Suprapubic skin (tissue), 4 donors: Measurements from ENCODE around the gene TFDP1. TPM values are rescaled to one million over a fixed set of nuclear protein-coding genes. Genes with fewer than 3 reads are reported as not detected.

Experiments
- DNase-seq, 2 donors: peaks; one replicate each; pipeline ENCODE4 v3.0.0-alpha.2; 2019; ENCODE audit warnings: low spot score in 2 of 2
- H3K27ac ChIP-seq: fragments of 200-600 bp; sonication (generic); one replicate; pipeline ENCODE4 v1.5.1; 2019
- H3K27me3 ChIP-seq: fragments of 200-600 bp; sonication (generic); one replicate; pipeline ENCODE4 v1.5.1; 2019
- H3K36me3 ChIP-seq: fragments of 200-600 bp; sonication (generic); one replicate; pipeline ENCODE4 v1.5.1; 2019
- H3K4me1 ChIP-seq: fragments of 200-600 bp; sonication (generic); one replicate; pipeline ENCODE4 v1.5.1; 2019
- H3K4me3 ChIP-seq: fragments of 200-600 bp; sonication (generic); one replicate; pipeline ENCODE4 v1.5.1; 2019; ENCODE audit warnings: mild to moderate bottlenecking
- H3K9me3 ChIP-seq: fragments of 200-600 bp; sonication (generic); one replicate; pipeline ENCODE4 v1.5.1; 2019
- CTCF ChIP-seq, 2 donors: fragments of 200-600 bp in 1 of 2; fragments of 450-650 bp in 1 of 2; sonication (generic) in 1 of 2; IDR thresholded peaks; one replicate each; pipeline ENCODE4 v1.5.1; 2016 to 2019; ENCODE audit warnings: antibody characterized with exemption in 2 of 2, mild to moderate bottlenecking in 1 of 2, moderate library complexity in 1 of 2
- EP300 ChIP-seq: sonication (generic); formaldehyde crosslinking; IDR thresholded peaks from one replicate; pipeline ENCODE4 v1.6.1; 2017; ENCODE audit warnings: antibody characterized with exemption
- POLR2A ChIP-seq, 2 donors: fragments of 450-650 bp; IDR thresholded peaks; one replicate each; pipeline ENCODE4 v1.6.1; 2017; ENCODE audit warnings: antibody characterized with exemption in 2 of 2, mild to moderate bottlenecking in 2 of 2, moderate library complexity in 2 of 2
- POLR2AphosphoS5 ChIP-seq, 3 donors: sonication (generic); formaldehyde crosslinking; IDR thresholded peaks; one replicate each; pipeline ENCODE4 v1.6.1; 2017; ENCODE audit warnings: antibody characterized with exemption in 3 of 3
- WGBS: methylation state at CpG from one replicate; pipeline ENCODE4 v1.1.5; 2018; 5-methylcytosine and 5-hydroxymethylcytosine counted together
- total RNA-seq, 4 donors: library from RNA; depleted of rRNA; stranded (reverse); fragments of >200 nt; gene quantifications; one replicate each; pipeline ENCODE4 v1.1.0, GENCODE V29; 2016

The TFDP1 gene
- total RNA-seq, 4 donors from 2014 or later: 47.5 to 63.3 (median 52.0) TPM

GRCh38 chr13:113538689-113539058 is 45.9 kb upstream of the TFDP1 start:
- H3K36me3 ChIP-seq: peaks cover 33% of the 10 kb centered on the region
- no peak overlapping the region for H3K27ac ChIP-seq
- no peaks in the 10 kb centered on the region for H3K9me3 ChIP-seq
- 92% methylated on average over 28 of the region's 28 CpGs for WGBS
- DNase-seq: no peak
- H3K4me3 ChIP-seq: no peak overlapping the region
- no peaks in the 10 kb centered on the region for H3K27me3 ChIP-seq
- no peaks in the 10 kb centered on the region for H3K4me1 ChIP-seq
- TF ChIP-seq EP300 (no peak), CTCF (IDR thresholded peaks at IDR 0.05) (no peak), POLR2AphosphoS5 (IDR thresholded peaks at IDR 0.05) (no peak)

GRCh38 chr13:113539176-113539575 is 45.4 kb upstream of the TFDP1 start:
- TF ChIP-seq EP300 (no peak), POLR2A (IDR thresholded peaks at IDR 0.05) (no peak), POLR2AphosphoS5 (IDR thresholded peaks at IDR 0.05) (no peak), CTCF (IDR thresholded peaks at IDR 0.05) (no peak)
- H3K36me3 ChIP-seq: peaks cover 36% of the 10 kb centered on the region
- H3K27ac ChIP-seq: no peak overlapping the region
- H3K4me1 ChIP-seq: no peaks in the 10 kb centered on the region
- H3K9me3 ChIP-seq: no peaks in the 10 kb centered on the region
- H3K4me3 ChIP-seq: no peak overlapping the region
- H3K27me3 ChIP-seq: no peaks in the 10 kb centered on the region
- WGBS: 95% methylated on average over 17 of the region's 18 CpGs
- DNase-seq: peak in 1 of 2 donors; percentile 47

GRCh38 chr13:113539822-113540221 is 44.7 kb upstream of the TFDP1 start:
- Histone ChIP-seq H3K9me3 (no peaks in the 10 kb centered on the region), H3K4me3 (no peak overlapping the region), H3K27me3 (no peaks in the 10 kb centered on the region), H3K4me1 (peaks cover under 1% of the 10 kb centered on the region), H3K27ac (no peak overlapping the region), H3K36me3 (peaks cover 40% of the 10 kb centered on the region)
- no peak for DNase-seq
- TF ChIP-seq POLR2A (IDR thresholded peaks at IDR 0.05) (no peak), EP300 (no peak), POLR2AphosphoS5 (IDR thresholded peaks at IDR 0.05) (no peak), CTCF (IDR thresholded peaks at IDR 0.05) (no peak)
- WGBS: 87% methylated on average over 15 of the region's 15 CpGs

- Histone ChIP-seq H3K27ac (no peak overlapping the region), H3K27me3 (no peaks in the 10 kb centered on the region), H3K9me3 (no peaks in the 10 kb centered on the region), H3K4me3 (no peak overlapping the region), H3K4me1 (peaks cover 6% of the 10 kb centered on the region), H3K36me3 (peaks cover 39% of the 10 kb centered on the region)
- DNase-seq: no peak
- TF ChIP-seq POLR2AphosphoS5 (IDR thresholded peaks at IDR 0.05) (no peak), EP300 (no peak), POLR2A (IDR thresholded peaks at IDR 0.05) (no peak), CTCF (IDR thresholded peaks at IDR 0.05) (no peak)
- 89% methylated on average over 10 of the region's 10 CpGs for WGBS
Measured at GRCh38 chr13:113540523-113540922, 44.0 kb upstream of the TFDP1 start.

- Histone ChIP-seq H3K27ac (no peak overlapping the region), H3K36me3 (peaks cover 37% of the 10 kb centered on the region), H3K27me3 (no peaks in the 10 kb centered on the region), H3K9me3 (no peaks in the 10 kb centered on the region), H3K4me3 (no peak overlapping the region), H3K4me1 (peaks cover 15% of the 10 kb centered on the region)
- TF ChIP-seq CTCF (IDR thresholded peaks at IDR 0.05): no peak
- no peak for TF ChIP-seq POLR2A (IDR thresholded peaks at IDR 0.05)
- no peak for TF ChIP-seq EP300
- no peak for TF ChIP-seq POLR2AphosphoS5 (IDR thresholded peaks at IDR 0.05)
- 92% methylated on average over 9 of the region's 21 CpGs for WGBS
- peak in 1 of 2 donors; percentile 43 for DNase-seq
Measured at GRCh38 chr13:113542751-113543424, 41.7 kb upstream of the TFDP1 start.
